Keratinocyte (primary cell): ENCODE measurements around the gene RPL26. TPM values are rescaled to one million over a fixed set of nuclear protein-coding genes. Genes with fewer than 3 reads are reported as not detected.

Experiments
- DNase-seq: peaks from one replicate; pipeline ENCODE4 v3.0.0-alpha.2; 2011; ENCODE audit warnings: low read depth, missing footprints, low spot score
- FAIRE-seq: peaks from 2 replicates; lab custom pipeline; 2011; peaks lifted over from hg19 to GRCh38; lab: Jason Lieb, UNC
- H2AFZ ChIP-seq: 2 replicates; pipeline ENCODE4 v1.6.0; 2012; ENCODE audit warnings: low read length, control low read depth, inconsistent platforms; ENCODE audit not compliant: control insufficient read depth
- H3K27ac ChIP-seq: 2 replicates; pipeline ENCODE4 v1.5.1; 2011; ENCODE audit warnings: low read length; ENCODE audit not compliant: control insufficient read depth, insufficient read depth
- H3K27me3 ChIP-seq: 3 replicates; pipeline ENCODE4 v1.6.0; 2011; ENCODE audit warnings: low read length; ENCODE audit not compliant: control insufficient read depth, insufficient read depth; ENCODE audit errors: extremely low read depth
- H3K36me3 ChIP-seq, 2 experiments: 2 replicates in 1 of 2; 3 replicates in 1 of 2; pipeline ENCODE4 v1.5.1; 2011; ENCODE audit warnings: low read length in 2 of 2, mild to moderate bottlenecking in 1 of 2; ENCODE audit not compliant: control insufficient read depth in 2 of 2, insufficient read depth in 2 of 2; ENCODE audit errors: extremely low read depth in 1 of 2
- H3K4me1 ChIP-seq: 3 replicates; pipeline ENCODE4 v1.5.1; 2011; ENCODE audit warnings: low read length; ENCODE audit not compliant: control insufficient read depth, insufficient read depth; ENCODE audit errors: extremely low read depth
- H3K4me2 ChIP-seq: 3 replicates; pipeline ENCODE4 v1.6.0; 2011; ENCODE audit warnings: low read depth, low read length; ENCODE audit not compliant: control insufficient read depth, insufficient read depth; ENCODE audit errors: extremely low read depth
- H3K4me3 ChIP-seq, 3 experiments: fragments of 200-600 bp in 1 of 3; sonication (generic) in 1 of 3; 2 replicates in 2 of 3; 3 replicates in 1 of 3; pipeline ENCODE4 v1.5.1; 2011 to 2016; ENCODE audit warnings: low read length in 3 of 3, mild to moderate bottlenecking in 3 of 3, control low read depth in 2 of 3, inconsistent platforms in 1 of 3, low read depth in 1 of 3, mixed read lengths in 1 of 3, mixed run types in 1 of 3, moderate library complexity in 1 of 3; ENCODE audit not compliant: control insufficient read depth in 2 of 3, insufficient read depth in 2 of 3; ENCODE audit errors: extremely low read depth in 1 of 3
- H3K79me2 ChIP-seq: 2 replicates; pipeline ENCODE4 v1.6.0; 2012; ENCODE audit warnings: low read length; ENCODE audit not compliant: control insufficient read depth, insufficient read depth
- H3K9ac ChIP-seq: 3 replicates; pipeline ENCODE4 v1.6.0; 2011; ENCODE audit warnings: low read length; ENCODE audit not compliant: control insufficient read depth, insufficient read depth; ENCODE audit errors: extremely low read depth
- H3K9me1 ChIP-seq: 3 replicates; pipeline ENCODE4 v1.6.0; 2011; ENCODE audit warnings: low read length; ENCODE audit not compliant: control insufficient read depth, insufficient read depth; ENCODE audit errors: extremely low read depth
- H3K9me3 ChIP-seq: 2 replicates; pipeline ENCODE4 v1.5.1; 2012; ENCODE audit warnings: low read depth, low read length; ENCODE audit not compliant: control insufficient read depth
- H4K20me1 ChIP-seq: 3 replicates; pipeline ENCODE4 v1.6.0; 2011; ENCODE audit warnings: low read length; ENCODE audit not compliant: control insufficient read depth, insufficient read depth; ENCODE audit errors: extremely low read depth
- CTCF ChIP-seq, 3 experiments: IDR thresholded peaks in 1 of 3; conservative IDR thresholded peaks in 1 of 3; optimal IDR thresholded peaks in 1 of 3; 2 replicates in 2 of 3; 3 replicates in 1 of 3; pipeline versions ENCODE3 to v1.5.1; 2011; ENCODE audit warnings: low read length in 3 of 3, mild to moderate bottlenecking in 3 of 3, moderate library complexity in 2 of 3, control low read depth in 1 of 3, inconsistent platforms in 1 of 3; ENCODE audit not compliant: insufficient read depth in 2 of 3; ENCODE audit errors: extremely low read depth in 1 of 3
- EZH2 ChIP-seq: IDR thresholded peaks from one replicate; pipeline ENCODE4 v1.6.1; 2012; ENCODE audit warnings: inconsistent platforms, mild to moderate bottlenecking, low read length, moderate library complexity
- dilution Hi-C: fragments of 300-500 bp; cut with MboI; formaldehyde crosslinking; loops from one replicate; pipeline ENCODE4 v1.7.0; 2020; ENCODE audit warnings: low sequenced_read_pairs; ENCODE audit not compliant: extremely low pct_ligation_motif_present
- polyA plus RNA-seq, 5 experiments: library from polyadenylated mRNA; depleted of rRNA in 3 of 5; stranded (reverse) in 3 of 5; stranded (forward) in 1 of 5; unstranded in 1 of 5; fragments of >200 nt; gene quantifications; 1 replicate in 1 of 5; 2 replicates in 3 of 5; 3 replicates in 1 of 5; pipeline versions ENCODE4 v1.2.1 to v1.2.3, GENCODE V29; 2011 to 2012; ENCODE audit warnings: missing spikeins in 2 of 5, low read depth in 1 of 5, low replicate concordance in 1 of 5

RPL26 gene
- polyA plus RNA-seq, 1 donor (not counting 4 experiments of a cell fraction or from before 2014, with no cell fraction given), result 5,909 TPM

DNA sequence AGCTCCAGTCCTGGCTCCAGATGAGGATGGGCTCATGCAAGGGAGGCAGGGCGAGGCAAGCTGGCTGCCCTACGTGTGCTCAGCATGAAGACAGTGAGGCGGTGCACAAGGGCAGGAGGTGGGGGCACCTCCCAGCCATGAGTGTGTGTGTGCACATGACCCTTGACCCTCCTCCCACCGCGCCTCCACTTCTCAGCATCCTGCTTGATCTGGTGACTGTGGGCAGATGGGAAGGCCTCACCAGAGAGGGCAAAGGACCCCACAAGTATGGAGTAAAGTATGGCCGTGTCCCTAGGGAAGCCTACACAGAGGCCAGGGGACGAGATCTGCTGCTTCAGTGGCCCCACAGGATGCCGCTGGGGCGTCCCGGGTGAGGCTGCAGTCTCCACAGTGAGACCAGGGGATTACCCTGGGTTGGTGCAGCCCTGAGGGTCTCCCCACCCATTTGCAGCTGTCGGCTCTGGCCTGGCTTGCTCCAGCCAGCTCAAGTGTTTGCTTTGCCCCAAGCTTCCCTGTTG is 22.6 kb upstream of the RPL26 start:
- DNase-seq, result no peak
- no peak for FAIRE-seq
- no peak overlapping the region for H3K4me2 ChIP-seq
- H3K9me3 ChIP-seq, result no peaks in the 10 kb centered on the region
- no peak overlapping the region for H3K4me3 ChIP-seq
- no peaks in the 10 kb centered on the region for H3K79me2 ChIP-seq
- H3K9ac ChIP-seq, result no peak overlapping the region
- H3K9me1 ChIP-seq, result no peaks in the 10 kb centered on the region
- dilution Hi-C loops, result no loop called here
- TF ChIP-seq EZH2, result no peak
- no peak for TF ChIP-seq CTCF (optimal IDR thresholded peaks at IDR 0.05 in 1 of 3, IDR thresholded peaks at IDR 0.05 in 1 of 3, conservative IDR thresholded peaks at IDR 0.05 in 1 of 3; ENCODE audit: extremely low read depth in 1 of 3, insufficient read depth in 2 of 3, low read length in 3 of 3)
- H3K4me1 ChIP-seq, result peaks cover 14% of the 10 kb centered on the region
- no peak overlapping the region for H3K27ac ChIP-seq
- H3K27me3 ChIP-seq, result no peaks in the 10 kb centered on the region
- no peaks in the 10 kb centered on the region for H4K20me1 ChIP-seq
- no peak overlapping the region for H2AFZ ChIP-seq
- no peaks in the 10 kb centered on the region for H3K36me3 ChIP-seq

- H3K36me3 ChIP-seq, result no peaks in the 10 kb centered on the region
- dilution Hi-C loops, result no loop called here
- DNase-seq (no peak), FAIRE-seq (no peak)
- H3K27me3 ChIP-seq, result peaks cover 3% of the 10 kb centered on the region
- H3K4me3 ChIP-seq, result no peak overlapping the region
- no peaks in the 10 kb centered on the region for H3K9me3 ChIP-seq
- no peaks in the 10 kb centered on the region for H4K20me1 ChIP-seq
- TF ChIP-seq CTCF (optimal IDR thresholded peaks at IDR 0.05 in 1 of 3, IDR thresholded peaks at IDR 0.05 in 1 of 3, conservative IDR thresholded peaks at IDR 0.05 in 1 of 3; ENCODE audit: extremely low read depth in 1 of 3, insufficient read depth in 2 of 3, low read length in 3 of 3) (no peak), EZH2 (no peak)
- no peak overlapping the region for H3K9ac ChIP-seq
- no peak overlapping the region for H3K27ac ChIP-seq
- peaks cover 1% of the 10 kb centered on the region for H3K4me1 ChIP-seq
- H2AFZ ChIP-seq, result no peak overlapping the region
- no peak overlapping the region for H3K4me2 ChIP-seq
- H3K9me1 ChIP-seq, result no peaks in the 10 kb centered on the region
- no peaks in the 10 kb centered on the region for H3K79me2 ChIP-seq
Measured at GRCh38 chr17:8402921-8403536, 20.0 kb upstream of the RPL26 start.
